WI38 (cell line): Measurements from ENCODE around the gene DIAPH3.

Source experiments
- H3K4me3 ChIP-seq: 2 replicates; pipeline ENCODE4 v1.5.1; 2011; ENCODE audit warnings: low read depth, mild to moderate bottlenecking, control low read depth, low read length
- CTCF ChIP-seq: IDR thresholded peaks from 2 replicates; pipeline ENCODE4 v1.5.1; 2012; ENCODE audit warnings: low read depth, mild to moderate bottlenecking, control low read depth, low read length

The DIAPH3 gene

DNA sequence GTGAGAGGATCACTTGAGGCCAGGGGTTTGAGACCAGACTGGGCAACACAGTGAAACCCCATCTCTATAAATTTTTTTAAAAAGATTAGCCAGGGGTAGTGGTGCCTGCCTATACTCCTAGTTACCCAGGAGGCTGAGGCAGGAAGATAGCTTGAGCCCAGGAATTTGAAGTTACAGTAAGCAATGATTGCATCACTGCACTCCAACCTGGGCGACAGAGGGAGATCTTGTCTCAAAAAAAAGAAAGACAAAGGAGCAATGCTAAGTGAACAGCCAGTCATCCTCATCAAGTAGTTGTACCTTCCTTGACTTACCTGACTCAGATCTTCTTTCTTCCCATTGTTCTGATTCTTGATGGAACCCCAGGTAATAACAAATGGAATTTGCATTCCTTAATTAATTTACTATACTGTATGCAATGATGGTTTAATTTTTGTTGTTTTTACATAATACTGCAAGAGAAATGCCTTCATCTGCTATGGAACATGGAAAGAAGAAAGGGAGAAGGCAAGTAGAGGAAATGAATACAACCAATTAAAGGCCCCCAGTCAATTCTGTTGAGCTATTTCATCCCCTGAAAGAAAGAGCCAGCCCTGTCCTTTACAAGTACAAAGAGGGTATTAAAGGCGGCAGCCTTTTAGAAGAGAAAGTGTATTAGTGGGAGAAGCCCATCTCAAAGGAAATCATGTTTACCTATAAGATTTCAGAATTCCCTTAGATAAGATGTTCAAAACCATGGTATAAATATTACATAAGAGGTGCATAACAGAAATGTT lies 316.7 kb downstream of the DIAPH3 start:
- no peak for TF ChIP-seq CTCF
- H3K4me3 ChIP-seq = no peak overlapping the region

DNA sequence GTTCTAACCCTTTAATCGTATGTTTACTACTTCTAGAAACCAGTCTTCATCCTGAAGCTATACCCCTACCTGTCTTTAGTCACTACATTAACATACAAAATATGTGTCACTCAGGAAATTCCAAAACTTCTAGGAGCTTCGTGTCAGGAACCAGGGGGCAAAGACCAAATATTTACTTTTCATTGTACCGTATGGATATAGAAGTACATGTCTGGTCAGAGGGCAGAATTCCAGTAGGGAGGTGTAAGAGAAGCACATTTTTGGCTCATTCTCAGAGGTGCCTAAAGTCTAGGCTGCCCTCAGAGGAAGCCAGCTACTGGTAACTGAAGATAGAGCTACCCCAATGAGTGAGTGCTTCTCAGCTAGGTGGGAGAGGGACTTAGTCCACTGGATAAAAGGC lies 320.7 kb downstream of the DIAPH3 start:
- no peak for TF ChIP-seq CTCF
- H3K4me3 ChIP-seq = no peak overlapping the region

- no peak overlapping the region for H3K4me3 ChIP-seq
- no peak for TF ChIP-seq CTCF
Observed at GRCh38 chr13:59842507-59842906, 321.2 kb downstream of the DIAPH3 start.

DNA sequence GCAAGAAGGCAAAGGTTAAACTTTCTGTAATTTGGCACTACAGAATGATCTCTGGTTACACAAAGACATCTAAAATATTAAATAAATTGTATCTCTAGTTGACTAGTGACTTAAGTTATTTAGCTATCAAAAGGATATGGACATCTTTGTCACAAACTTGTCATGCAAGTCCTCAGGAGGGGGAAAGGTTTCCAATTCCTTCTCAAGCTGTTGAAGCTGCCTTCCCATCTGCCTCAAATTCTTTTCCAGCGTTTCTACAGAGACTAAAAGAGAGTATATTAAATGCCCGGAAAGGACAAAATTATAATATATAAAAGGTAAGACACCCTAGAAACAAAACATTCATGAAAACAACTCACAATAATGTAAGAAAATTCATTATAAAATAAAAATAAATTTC lies 324.5 kb downstream of the DIAPH3 start:
- TF ChIP-seq CTCF = no peak
- H3K4me3 ChIP-seq = no peak overlapping the region

- no peak for TF ChIP-seq CTCF
- no peak overlapping the region for H3K4me3 ChIP-seq
Observed at GRCh38 chr13:59837101-59837500, 326.6 kb downstream of the DIAPH3 start.

DNA sequence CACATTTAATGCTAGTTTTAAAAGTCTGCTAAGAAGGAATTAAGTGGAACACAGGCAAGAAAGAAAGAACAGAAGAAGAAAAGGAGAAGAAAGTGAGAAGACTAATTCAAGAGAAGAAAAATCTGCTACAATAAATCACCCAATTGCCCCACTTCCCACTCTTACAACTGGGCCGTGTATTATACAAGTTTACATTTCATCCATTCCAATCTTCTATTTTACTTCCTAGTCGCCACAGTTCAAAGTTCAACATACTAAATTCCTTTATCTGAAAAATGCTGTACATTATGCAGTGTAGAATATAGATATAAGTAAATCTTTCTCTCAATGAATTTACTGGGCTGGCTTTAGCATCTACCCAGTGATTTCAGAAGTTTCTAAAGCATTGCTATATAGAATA lies 328.2 kb downstream of the DIAPH3 start:
- no peak for TF ChIP-seq CTCF
- H3K4me3 ChIP-seq = no peak overlapping the region

- no peak overlapping the region for H3K4me3 ChIP-seq
- no peak for TF ChIP-seq CTCF
Observed at GRCh38 chr13:59834801-59835200, 328.9 kb downstream of the DIAPH3 start.
